ENCODE measurements around the gene BACE1. TPM values are rescaled to one million over a fixed set of nuclear protein-coding genes. Genes with fewer than 3 reads are reported as not detected.

BACE1 gene
- polyA plus RNA-seq, 3 donors = 1.6 to 9.1 (median 3.1) TPM

GRCh38 chr11:117356126-117356890, 40.3 kb upstream of the BACE1 start:
- Histone ChIP-seq H3K4me2 (replicated peaks; ENCODE audit: extremely low read depth, low read length, poor library complexity, severe bottlenecking) (no peak overlapping the region), H3K4me1 (ENCODE audit: control insufficient read depth in 1 of 2, insufficient read depth in 2 of 2, low read length in 2 of 2) (no peaks in the 10 kb centered on the region), H4K20me1 (ENCODE audit: insufficient read depth, low read length) (no peaks in the 10 kb centered on the region), H3K9me3 (replicated peaks in 1 of 2; ENCODE audit: control insufficient read depth in 1 of 2, insufficient read depth in 1 of 2, low read length in 2 of 2) (no peaks in the 10 kb centered on the region), H3K36me3 (replicated peaks in 1 of 2; ENCODE audit: control insufficient read depth in 1 of 2, insufficient read depth in 2 of 2, low read length in 2 of 2) (peaks cover 49 to 86% of the 10 kb centered on the region in 2 donors), H3K27ac (ENCODE audit: low read depth in 1 of 2, low read length in 2 of 2) (no peak overlapping the region), H2AFZ (ENCODE audit: insufficient read depth, low read depth, low read length, poor library complexity, severe bottlenecking) (no peak overlapping the region), H3K79me2 (ENCODE audit: insufficient read depth, low read length) (no peaks in the 10 kb centered on the region), H3K27me3 (ENCODE audit: control insufficient read depth in 2 of 2, insufficient read depth in 2 of 2, low read length in 2 of 2) (no peaks in the 10 kb centered on the region), H3K4me3 (replicated peaks in 1 of 3; ENCODE audit: low read depth in 2 of 3, low read length in 3 of 3) (no peak overlapping the region), H3K9ac (ENCODE audit: insufficient read depth, low read length, poor library complexity, severe bottlenecking) (no peak overlapping the region)
- Mint-ChIP-seq H3K9me3 (peaks cover 0 to 2% (median 0%) of the 10 kb centered on the region in 7 donors), H3K27ac (peak overlapping the region in 1 of 7 donors; percentile 46), H3K4me1 (no peaks in the 10 kb centered on the region), H3K4me3 (no peak overlapping the region), H3K36me3 (peaks cover 74 to 88% of the 10 kb centered on the region in 2 donors), H3K27me3 (ENCODE audit: low read depth in 3 of 3) (no peaks in the 10 kb centered on the region)
- no peak for TF ChIP-seq CTCF (IDR thresholded peaks at IDR 0.05)
- intact Hi-C loops (cut with micrococcal nuclease) = no loop called here
- no peak for DNase-seq
- 91% methylated on average over 8 of the region's 9 CpGs for WGBS (ENCODE audit: insufficient coverage)

- Histone ChIP-seq H2AFZ (ENCODE audit: insufficient read depth, low read depth, low read length, poor library complexity, severe bottlenecking) (no peak overlapping the region), H3K36me3 (replicated peaks in 1 of 2; ENCODE audit: control insufficient read depth in 1 of 2, insufficient read depth in 2 of 2, low read length in 2 of 2) (peaks cover 46 to 80% of the 10 kb centered on the region in 2 donors), H3K4me3 (replicated peaks in 1 of 3; ENCODE audit: low read depth in 2 of 3, low read length in 3 of 3) (no peak overlapping the region), H3K9ac (ENCODE audit: insufficient read depth, low read length, poor library complexity, severe bottlenecking) (no peak overlapping the region), H3K27ac (ENCODE audit: low read depth in 1 of 2, low read length in 2 of 2) (no peak overlapping the region), H3K27me3 (ENCODE audit: control insufficient read depth in 2 of 2, insufficient read depth in 2 of 2, low read length in 2 of 2) (no peaks in the 10 kb centered on the region), H3K4me1 (ENCODE audit: control insufficient read depth in 1 of 2, insufficient read depth in 2 of 2, low read length in 2 of 2) (no peaks in the 10 kb centered on the region), H3K9me3 (replicated peaks in 1 of 2; ENCODE audit: control insufficient read depth in 1 of 2, insufficient read depth in 1 of 2, low read length in 2 of 2) (no peaks in the 10 kb centered on the region), H3K79me2 (ENCODE audit: insufficient read depth, low read length) (no peaks in the 10 kb centered on the region), H4K20me1 (ENCODE audit: insufficient read depth, low read length) (no peaks in the 10 kb centered on the region), H3K4me2 (replicated peaks; ENCODE audit: extremely low read depth, low read length, poor library complexity, severe bottlenecking) (no peak overlapping the region)
- H3K4me1 Mint-ChIP-seq = no peaks in the 10 kb centered on the region
- H3K27me3 Mint-ChIP-seq (ENCODE audit: low read depth in 3 of 3) = no peaks in the 10 kb centered on the region
- no peak overlapping the region for H3K27ac Mint-ChIP-seq
- WGBS (ENCODE audit: insufficient coverage) = no CpG with 5 or more reads among the region's 4 CpGs
- no peak for DNase-seq
- no peak overlapping the region for H3K4me3 Mint-ChIP-seq
- peaks cover 0 to 2% (median 0%) of the 10 kb centered on the region in 7 donors for H3K9me3 Mint-ChIP-seq
- intact Hi-C loops (cut with micrococcal nuclease) = no loop called here
- TF ChIP-seq CTCF (IDR thresholded peaks at IDR 0.05) = no peak
- H3K36me3 Mint-ChIP-seq = peaks cover 70 to 89% of the 10 kb centered on the region in 2 donors
Observed at GRCh38 chr11:117354550-117354949, 38.5 kb upstream of the BACE1 start.

Measured in CD14-positive monocyte (primary cell).